Gastrocnemius medialis (tissue), 4 donors: ENCODE results near the gene ADAMTS8.

Experiments
- CTCF ChIP-seq, 5 experiments: fragments of 450-650 bp in 3 of 5; fragments of 200-600 bp in 2 of 5; sonication (generic) in 2 of 5; IDR thresholded peaks in 4 of 5; conservative IDR thresholded peaks in 1 of 5; 1 replicate in 4 of 5; 2 replicates in 1 of 5; pipeline ENCODE4 v1.5.1; 2016 to 2019; ENCODE audit warnings: antibody characterized with exemption in 5 of 5, mild to moderate bottlenecking in 3 of 5, moderate library complexity in 3 of 5
- POLR2A ChIP-seq, 2 donors: fragments of 450-650 bp; IDR thresholded peaks; one replicate each; pipeline ENCODE4 v1.6.1; 2017; ENCODE audit warnings: antibody characterized with exemption in 2 of 2, mild to moderate bottlenecking in 2 of 2, moderate library complexity in 2 of 2

- TF ChIP-seq CTCF (IDR thresholded peaks at IDR 0.05 in 4 of 5, conservative IDR thresholded peaks at IDR 0.05 in 1 of 5) = no peak
- no peak for TF ChIP-seq POLR2A (IDR thresholded peaks at IDR 0.05)
Observed at GRCh38 chr11:130421697-130422096, 6.7 kb downstream of the ADAMTS8 start.
